KMS-11 (cell line): Measurements from ENCODE around the gene TMEM151A.

Experiments
- H2AFZ ChIP-seq: fragments of 200-600 bp; sonication (generic); 2 replicates; pipeline ENCODE4 v1.6.1; 2016; ENCODE audit warnings: antibody characterized with exemption, mixed run types, low read depth
- H3K27ac ChIP-seq: fragments of 200-600 bp; sonication (generic); 2 replicates; pipeline ENCODE4 v1.6.1; 2016; ENCODE audit warnings: mild to moderate bottlenecking, mixed run types
- H3K27me3 ChIP-seq: fragments of 200-600 bp; sonication (generic); 2 replicates; pipeline ENCODE4 v1.6.1; 2017; ENCODE audit warnings: mild to moderate bottlenecking, low read depth, mixed run types, moderate library complexity; ENCODE audit not compliant: insufficient read depth
- H3K36me3 ChIP-seq: fragments of 200-600 bp; sonication (generic); 2 replicates; pipeline ENCODE4 v1.6.1; 2017; ENCODE audit warnings: mild to moderate bottlenecking, mixed run types; ENCODE audit not compliant: insufficient read depth
- H3K4me1 ChIP-seq: fragments of 200-600 bp; sonication (generic); 2 replicates; pipeline ENCODE4 v1.6.1; 2016; ENCODE audit warnings: mild to moderate bottlenecking, low read depth, mixed run types; ENCODE audit not compliant: poor library complexity, severe bottlenecking
- H3K4me2 ChIP-seq: fragments of 200-600 bp; sonication (generic); 2 replicates; pipeline ENCODE4 v1.7.0; 2016; ENCODE audit warnings: mild to moderate bottlenecking, mixed run types
- H3K4me3 ChIP-seq: fragments of 200-600 bp; sonication (generic); IDR thresholded peaks from 2 replicates; pipeline ENCODE4 v1.6.1; 2017; ENCODE audit warnings: low read depth, low read length, mixed read lengths; ENCODE audit not compliant: insufficient read depth
- H3K79me2 ChIP-seq: fragments of 200-600 bp; sonication (generic); 2 replicates; pipeline ENCODE4 v1.6.1; 2016; ENCODE audit warnings: low read depth, mixed run types; ENCODE audit not compliant: insufficient read depth
- H3K9ac ChIP-seq: fragments of 200-600 bp; sonication (generic); 2 replicates; pipeline ENCODE4 v1.6.1; 2016; ENCODE audit warnings: mild to moderate bottlenecking, mixed run types
- H4K20me1 ChIP-seq: fragments of 200-600 bp; sonication (generic); 2 replicates; pipeline ENCODE4 v1.6.1; 2016; ENCODE audit warnings: mild to moderate bottlenecking, mixed run types; ENCODE audit not compliant: insufficient read depth
- TF ChIP-seq, protein P1 (sequence below): fragments of 200-600 bp; sonication (generic); conservative IDR thresholded peaks from 2 replicates; pipeline ENCODE4 v1.6.1; 2017; ENCODE audit warnings: low read depth, mild to moderate bottlenecking, antibody characterized with exemption, low read length, moderate library complexity, mixed read lengths

TMEM151A gene

DNA sequence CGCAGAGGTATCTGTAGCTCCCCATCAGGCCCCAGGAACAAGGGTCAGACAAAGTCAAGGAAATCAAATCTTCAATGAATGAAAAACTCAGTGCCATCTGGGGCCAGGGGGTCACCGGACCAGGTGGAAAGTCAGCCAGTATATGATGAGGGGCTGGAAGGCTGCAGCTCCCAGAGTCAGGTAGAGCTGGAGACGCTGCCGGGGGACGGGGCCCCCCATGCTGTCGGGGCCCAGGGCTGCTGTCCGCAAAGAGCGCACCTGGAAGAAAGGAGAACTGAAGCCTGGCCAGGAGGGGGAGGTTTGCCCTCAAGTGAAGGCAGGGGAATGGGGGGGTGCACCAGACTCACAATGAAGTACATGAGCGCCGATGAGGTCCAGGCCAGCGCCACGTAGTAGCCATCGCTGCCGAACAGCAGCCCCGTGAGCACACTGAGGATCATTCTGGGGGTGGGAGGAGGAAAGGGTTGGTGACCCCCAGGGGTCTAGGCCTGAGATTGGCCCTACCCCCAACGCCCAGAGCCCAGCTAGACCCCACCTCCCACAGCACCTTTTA is 7.1 kb upstream of the TMEM151A start:
- Histone ChIP-seq H3K4me1 (peaks cover 22% of the 10 kb centered on the region), H3K36me3 (no peaks in the 10 kb centered on the region)

DNA sequence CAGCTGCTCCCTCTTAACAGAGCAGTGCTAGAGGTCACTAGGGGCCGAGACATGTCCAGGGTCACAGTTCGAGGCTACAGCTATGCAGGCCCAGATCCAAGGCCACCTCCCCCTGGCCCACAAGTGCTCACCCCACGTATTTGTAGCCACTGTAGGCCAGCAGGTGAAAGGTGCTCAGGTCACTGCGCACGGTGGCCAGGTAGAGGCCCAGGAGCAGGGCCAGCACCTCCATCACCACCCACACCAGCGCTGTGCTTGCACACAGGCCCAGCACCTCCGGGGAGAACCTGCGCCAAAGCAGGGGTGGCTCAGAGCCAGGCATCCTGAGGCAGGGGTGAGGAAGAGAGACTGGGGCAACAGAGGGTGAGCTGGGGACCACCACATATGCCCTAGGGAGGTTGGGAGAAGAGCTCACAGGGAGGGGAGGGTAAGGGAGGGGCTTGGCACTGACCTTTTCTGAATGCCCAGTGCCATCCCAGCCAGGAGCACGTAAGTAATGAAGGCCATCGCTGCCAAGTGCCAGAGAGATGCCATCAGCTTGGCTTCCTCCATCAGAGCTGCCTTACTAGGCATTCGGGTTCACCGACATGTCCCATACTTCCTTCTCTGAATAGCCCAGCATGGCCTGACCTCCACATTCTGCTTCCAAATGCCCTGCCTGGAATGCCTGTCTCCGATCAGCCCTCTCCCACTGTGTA is 6.3 kb upstream of the TMEM151A start:
- Histone ChIP-seq H3K4me3 (no peak overlapping the region), H3K36me3 (no peaks in the 10 kb centered on the region), H4K20me1 (no peaks in the 10 kb centered on the region), H3K9ac (no peak overlapping the region), H3K27ac (no peak overlapping the region), H3K27me3 (no peaks in the 10 kb centered on the region), H2AFZ (no peak overlapping the region), H3K79me2 (peaks cover 8% of the 10 kb centered on the region; the same call in 1 of the 2 replicates), H3K4me1 (peaks cover 30% of the 10 kb centered on the region), H3K4me2 (no peak overlapping the region)
- TF ChIP-seq, protein P1, sequence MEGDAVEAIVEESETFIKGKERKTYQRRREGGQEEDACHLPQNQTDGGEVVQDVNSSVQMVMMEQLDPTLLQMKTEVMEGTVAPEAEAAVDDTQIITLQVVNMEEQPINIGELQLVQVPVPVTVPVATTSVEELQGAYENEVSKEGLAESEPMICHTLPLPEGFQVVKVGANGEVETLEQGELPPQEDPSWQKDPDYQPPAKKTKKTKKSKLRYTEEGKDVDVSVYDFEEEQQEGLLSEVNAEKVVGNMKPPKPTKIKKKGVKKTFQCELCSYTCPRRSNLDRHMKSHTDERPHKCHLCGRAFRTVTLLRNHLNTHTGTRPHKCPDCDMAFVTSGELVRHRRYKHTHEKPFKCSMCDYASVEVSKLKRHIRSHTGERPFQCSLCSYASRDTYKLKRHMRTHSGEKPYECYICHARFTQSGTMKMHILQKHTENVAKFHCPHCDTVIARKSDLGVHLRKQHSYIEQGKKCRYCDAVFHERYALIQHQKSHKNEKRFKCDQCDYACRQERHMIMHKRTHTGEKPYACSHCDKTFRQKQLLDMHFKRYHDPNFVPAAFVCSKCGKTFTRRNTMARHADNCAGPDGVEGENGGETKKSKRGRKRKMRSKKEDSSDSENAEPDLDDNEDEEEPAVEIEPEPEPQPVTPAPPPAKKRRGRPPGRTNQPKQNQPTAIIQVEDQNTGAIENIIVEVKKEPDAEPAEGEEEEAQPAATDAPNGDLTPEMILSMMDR, result no peak

More for the DNA sequence above, 7.1 kb upstream of the TMEM151A start:
- H3K27me3 ChIP-seq, result no peaks in the 10 kb centered on the region; the same call in 1 of the 2 replicates
- no peak overlapping the region for H3K27ac ChIP-seq
- no peaks in the 10 kb centered on the region for H4K20me1 ChIP-seq
- peaks cover 8% of the 10 kb centered on the region; the same call in 1 of the 2 replicates for H3K79me2 ChIP-seq
- no peak overlapping the region for H2AFZ ChIP-seq
- H3K4me3 ChIP-seq, result no peak overlapping the region
- TF ChIP-seq, protein P1, result no peak
- no peak overlapping the region for H3K9ac ChIP-seq
- H3K4me2 ChIP-seq, result no peak overlapping the region

DNA sequence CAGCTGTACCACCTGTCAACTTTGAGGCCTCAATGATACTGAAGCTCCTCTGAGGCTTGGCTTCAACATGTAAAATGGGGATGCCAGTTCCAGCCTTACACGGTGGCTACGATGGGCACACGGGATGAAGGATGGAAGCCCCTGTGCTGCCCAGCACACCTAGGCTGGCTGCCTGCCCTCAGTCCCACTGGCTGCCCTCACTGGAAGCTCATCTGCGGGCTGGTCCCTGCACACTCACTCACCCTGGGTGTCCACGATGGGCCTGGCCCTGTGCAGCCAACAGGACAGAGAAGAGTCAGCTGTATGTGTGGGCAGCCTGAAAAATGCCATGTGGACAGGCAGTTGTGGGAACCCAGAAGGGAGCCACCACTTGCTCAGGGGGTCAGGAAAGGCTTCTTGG is 5.0 kb upstream of the TMEM151A start:
- H3K9ac ChIP-seq, result no peak overlapping the region
- no peak overlapping the region for H3K4me2 ChIP-seq
- H4K20me1 ChIP-seq, result no peaks in the 10 kb centered on the region
- no peak overlapping the region for H3K4me3 ChIP-seq
- no peaks in the 10 kb centered on the region for H3K36me3 ChIP-seq
- H3K4me1 ChIP-seq, result peaks cover 29% of the 10 kb centered on the region
- no peak overlapping the region for H3K27ac ChIP-seq
- no peaks in the 10 kb centered on the region for H3K27me3 ChIP-seq
- no peak overlapping the region for H2AFZ ChIP-seq
- H3K79me2 ChIP-seq, result peaks cover 8% of the 10 kb centered on the region; the same call in 1 of the 2 replicates
- TF ChIP-seq, protein P1, result no peak

GRCh38 chr11:66287211-66287888 is 4.3 kb upstream of the TMEM151A start:
- TF ChIP-seq, protein P1, result no peak
- Histone ChIP-seq H3K4me1 (peaks cover 23% of the 10 kb centered on the region), H3K27me3 (no peaks in the 10 kb centered on the region), H3K27ac (no peak overlapping the region), H3K36me3 (no peaks in the 10 kb centered on the region), H4K20me1 (no peaks in the 10 kb centered on the region), H3K79me2 (peaks cover 8% of the 10 kb centered on the region; the same call in 1 of the 2 replicates), H3K9ac (no peak overlapping the region), H3K4me2 (peak overlapping the region; percentile 82; the same call in 1 of the 2 replicates), H3K4me3 (no peak overlapping the region), H2AFZ (no peak overlapping the region)
